ENCODE data around the gene ENGASE.

The ENGASE gene

GRCh38 chr17:79044462-79044861, 30.2 kb upstream of the ENGASE start:
- no peak for DNase-seq (ENCODE audit: low read depth)
- no peak for TF ChIP-seq CTCF (IDR thresholded peaks at IDR 0.05; ENCODE audit: insufficient read depth, low read depth, low read length, missing control alignments)
- no peak overlapping the region for H3K4me3 ChIP-seq (ENCODE audit: low read depth, low read length)

GRCh38 chr17:79045001-79045729, 29.5 kb upstream of the ENGASE start:
- TF ChIP-seq CTCF (IDR thresholded peaks at IDR 0.05; ENCODE audit: insufficient read depth, low read depth, low read length, missing control alignments) = no peak
- no peak overlapping the region for H3K4me3 ChIP-seq (ENCODE audit: low read depth, low read length)
- DNase-seq (ENCODE audit: low read depth) = no peak

- DNase-seq (ENCODE audit: low read depth) = peak; percentile 66
- peak; percentile 96 for TF ChIP-seq CTCF (IDR thresholded peaks at IDR 0.05; ENCODE audit: insufficient read depth, low read depth, low read length, missing control alignments)
- no peak overlapping the region for H3K4me3 ChIP-seq (ENCODE audit: low read depth, low read length)
These were observed 28.8 kb upstream of the ENGASE start for GRCh38 chr17:79045842-79046196.

- no peak for DNase-seq (ENCODE audit: low read depth)
- H3K4me3 ChIP-seq (ENCODE audit: low read depth, low read length) = no peak overlapping the region
- no peak for TF ChIP-seq CTCF (IDR thresholded peaks at IDR 0.05; ENCODE audit: insufficient read depth, low read depth, low read length, missing control alignments)
These were observed 28.3 kb upstream of the ENGASE start for GRCh38 chr17:79046197-79046915.

GRCh38 chr17:79046916-79047280, 27.7 kb upstream of the ENGASE start:
- no peak overlapping the region for H3K4me3 ChIP-seq (ENCODE audit: low read depth, low read length)
- no peak for DNase-seq (ENCODE audit: low read depth)
- TF ChIP-seq CTCF (IDR thresholded peaks at IDR 0.05; ENCODE audit: insufficient read depth, low read depth, low read length, missing control alignments) = no peak

GRCh38 chr17:79047291-79047920, 27.2 kb upstream of the ENGASE start:
- H3K4me3 ChIP-seq (ENCODE audit: low read depth, low read length) = no peak overlapping the region
- TF ChIP-seq CTCF (IDR thresholded peaks at IDR 0.05; ENCODE audit: insufficient read depth, low read depth, low read length, missing control alignments) = no peak
- no peak for DNase-seq (ENCODE audit: low read depth)
